K562 (cell line): ENCODE measurements around the gene MACROH2A2. TPM values are rescaled to one million over a fixed set of nuclear protein-coding genes. Genes with fewer than 3 reads are reported as not detected.

Experiments
- ATAC-seq: fragments of 200-7000 bp; cut with Tn5 transposase; 3 replicates; pipeline ENCODE4 v1.9.1; 2020; ENCODE audit warnings: moderate library complexity
- BruUV-seq: library from RNA; stranded (reverse); fragments of 400-500 nt; replicated peaks from 2 replicates; lab custom pipeline; 2021; lab: Mats Ljungman, UMichigan
- CTCF ChIA-PET: fragments of 300-600 bp; formaldehyde crosslinking; extraction: SDS; loops from one replicate; lab custom pipeline; 2021; ENCODE audit warnings: low intra/inter-chr PET ratio; lab: Yijun Ruan, JAX
- POLR2A ChIA-PET: fragments of 300-600, 350-650 bp; sonication (Branson Sonifier 250); formaldehyde crosslinking; extraction: SDS; loops from one replicate; lab custom pipeline; 2021; ENCODE audit warnings: antibody characterized with exemption, inconsistent platforms; lab: Yijun Ruan, JAX
- DNase-seq, 4 experiments: peaks; one replicate each; pipeline versions ENCODE4 v3.0.0 to v3.0.0-alpha.2; 2011 to 2018; ENCODE audit warnings: low spot score in 3 of 4, mixed read lengths in 3 of 4; ENCODE audit errors: extremely low read depth in 1 of 4
- FAIRE-seq: peaks from 2 replicates; lab custom pipeline; 2011; peaks lifted over from hg19 to GRCh38; lab: Jason Lieb, UNC
- H2AFZ ChIP-seq: 2 replicates; pipeline ENCODE4 v1.6.0; 2011; ENCODE audit warnings: low read depth, low read length, control low read depth, inconsistent platforms
- H3K27ac ChIP-seq: fragments of 200-600 bp; 3 replicates; pipeline ENCODE4 v1.8.0; 2011; ENCODE audit warnings: low read depth, mild to moderate bottlenecking, control low read depth, inconsistent platforms, low read length, moderate library complexity, mixed read lengths; ENCODE audit errors: extremely low read depth
- H3K27me3 ChIP-seq, 2 experiments: fragments of 300-600 bp in 1 of 2; 2 replicates in 1 of 2; 3 replicates in 1 of 2; pipeline versions ENCODE4 v1.6.0 to v1.8.0; 2011; ENCODE audit warnings: inconsistent platforms in 2 of 2, low read length in 2 of 2, mild to moderate bottlenecking in 1 of 2, mixed read lengths in 1 of 2, moderate library complexity in 1 of 2; ENCODE audit not compliant: control insufficient read depth in 2 of 2, insufficient read depth in 2 of 2
- H3K36me3 ChIP-seq: fragments of 300-600 bp; 3 replicates; pipeline ENCODE4 v1.8.0; 2011; ENCODE audit warnings: mild to moderate bottlenecking, low read length, inconsistent platforms; ENCODE audit not compliant: control insufficient read depth, insufficient read depth
- H3K4me1 ChIP-seq, 2 experiments: fragments of 200-600 bp in 1 of 2; replicated peaks in 1 of 2; 2 replicates in 1 of 2; 3 replicates in 1 of 2; pipeline versions ENCODE4 v1.5.1 to v1.8.0; 2011; ENCODE audit warnings: inconsistent platforms in 2 of 2, low read length in 2 of 2, mild to moderate bottlenecking in 1 of 2, mixed read lengths in 1 of 2, moderate library complexity in 1 of 2; ENCODE audit not compliant: control insufficient read depth in 2 of 2, insufficient read depth in 2 of 2
- H3K4me2 ChIP-seq: 2 replicates; pipeline ENCODE4 v1.6.1; 2011; ENCODE audit warnings: low read length, control low read depth, inconsistent platforms, mixed read lengths; ENCODE audit not compliant: insufficient read depth
- H3K4me3 ChIP-seq: fragments of 200-600 bp; sonication (generic), shearing (Covaris generic); 2 replicates; pipeline ENCODE4 v1.5.1; 2016; ENCODE audit warnings: control low read depth, inconsistent platforms
- H3K79me2 ChIP-seq: fragments of 200-600 bp; 3 replicates; pipeline ENCODE4 v1.8.0; 2011; ENCODE audit warnings: low read length, inconsistent platforms; ENCODE audit not compliant: control insufficient read depth, insufficient read depth
- H3K9ac ChIP-seq, 2 experiments: 2 replicates each; pipeline versions ENCODE4 v1.6.0 to v1.6.1; 2011; ENCODE audit warnings: low read depth in 2 of 2, low read length in 2 of 2, control low read depth in 1 of 2, inconsistent platforms in 1 of 2, mild to moderate bottlenecking in 1 of 2, mixed read lengths in 1 of 2; ENCODE audit not compliant: insufficient read depth in 1 of 2
- H3K9me1 ChIP-seq: one replicate; pipeline ENCODE4 v1.6.0; 2011; ENCODE audit warnings: inconsistent platforms, mild to moderate bottlenecking, low read length, moderate library complexity; ENCODE audit not compliant: control insufficient read depth, insufficient read depth
- H3K9me3 ChIP-seq: replicated peaks from 2 replicates; pipeline ENCODE4 v1.5.1; 2011; ENCODE audit warnings: low read depth, low read length, inconsistent platforms; ENCODE audit not compliant: control insufficient read depth, insufficient read depth
- H4K20me1 ChIP-seq: replicated peaks from 2 replicates; pipeline ENCODE4 v1.6.1; 2011; ENCODE audit warnings: low read length, inconsistent platforms, mixed read lengths; ENCODE audit not compliant: control insufficient read depth, insufficient read depth
- CEBPB ChIP-seq: fragments of 450-650 bp; IDR thresholded peaks from 2 replicates; pipeline ENCODE4 v1.6.1; 2016; ENCODE audit warnings: missing genetic modification characterization, missing compliant biosample characterization
- CEBPG ChIP-seq, 3 experiments: fragments of 200-800 bp in 1 of 3; sonication (Bioruptor generic) in 1 of 3; sonication (generic) in 1 of 3; formaldehyde crosslinking in 1 of 3; IDR thresholded peaks in 2 of 3; conservative IDR thresholded peaks in 1 of 3; 2 replicates each; pipeline versions ENCODE4 v1.6.1 to v1.8.0; 2016 to 2022; ENCODE audit warnings: missing compliant biosample characterization in 2 of 3, missing genetic modification characterization in 2 of 3, mild to moderate bottlenecking in 1 of 3, missing genetic modification reagents in 1 of 3
- CHD2 ChIP-seq: IDR thresholded peaks from 2 replicates; pipeline ENCODE4 v1.6.1; 2011; ENCODE audit warnings: low read depth, low read length
- HINFP ChIP-seq: fragments of 450-650 bp; conservative IDR thresholded peaks from 2 replicates; pipeline ENCODE4 v1.6.1; 2016; ENCODE audit warnings: missing genetic modification characterization, low read depth, mild to moderate bottlenecking, control low read depth, missing compliant biosample characterization
- MAZ ChIP-seq, 2 experiments: fragments of 450-650 bp in 1 of 2; sonication (generic) in 1 of 2; formaldehyde crosslinking; IDR thresholded peaks in 1 of 2; conservative IDR thresholded peaks in 1 of 2; 2 replicates each; pipeline versions ENCODE4 v1.4.0 to v1.5.0; 2020; ENCODE audit warnings: mild to moderate bottlenecking in 1 of 2, missing genetic modification reagents in 1 of 2
- NR4A1 ChIP-seq, 2 experiments: fragments of 250-450 bp in 1 of 2; fragments of 450-650 bp in 1 of 2; sonication (Bioruptor Pico) in 1 of 2; IDR thresholded peaks; 2 replicates each; pipeline versions ENCODE4 v1.4.0 to v1.6.1; 2016 to 2020; ENCODE audit warnings: mild to moderate bottlenecking in 2 of 2, missing compliant biosample characterization in 1 of 2, missing genetic modification characterization in 1 of 2, moderate library complexity in 1 of 2
- PHF8 ChIP-seq: fragments of 200-600 bp; sonication (generic); IDR thresholded peaks from 2 replicates; pipeline ENCODE4 v1.6.1; 2012; ENCODE audit warnings: mixed run types, mild to moderate bottlenecking, inconsistent platforms, low read length, moderate library complexity, borderline replicate concordance
- RNF2 ChIP-seq: sonication (generic); IDR thresholded peaks from 2 replicates; pipeline ENCODE4 v1.6.1; 2016
- SMAD1 ChIP-seq: fragments of 150-350 bp; IDR thresholded peaks from 2 replicates; pipeline ENCODE4 v1.6.1; 2014; ENCODE audit warnings: low read length, low read depth; ENCODE audit not compliant: partially characterized antibody
- USF1 ChIP-seq: sonication (generic); formaldehyde crosslinking; IDR thresholded peaks from 2 replicates; pipeline ENCODE4 v1.9.0; 2022; ENCODE audit warnings: mild to moderate bottlenecking, missing genetic modification reagents
- ZKSCAN3 ChIP-seq: fragments of 250-450 bp; sonication (Bioruptor Pico); IDR thresholded peaks from 2 replicates; pipeline ENCODE4 v1.4.0; 2020
- ZNF146 ChIP-seq: IDR thresholded peaks from one replicate; pipeline ENCODE4 v1.6.1; 2018; ENCODE audit warnings: missing compliant biosample characterization; ENCODE audit not compliant: unreplicated experiment
- ZNF639 ChIP-seq, 2 experiments: fragments of 200-800 bp in 1 of 2; sonication (Bioruptor generic) in 1 of 2; sonication (generic) in 1 of 2; formaldehyde crosslinking in 1 of 2; IDR thresholded peaks in 1 of 2; conservative IDR thresholded peaks in 1 of 2; 2 replicates each; pipeline versions ENCODE4 v1.5.0 to v1.6.1; 2016 to 2020; ENCODE audit warnings: missing compliant biosample characterization in 1 of 2, missing genetic modification characterization in 1 of 2, missing genetic modification reagents in 1 of 2
- WGBS: fragments of 100-300 bp; shearing (Covaris generic); methylation state at CpG from one replicate; pipeline ENCODE4 v1.1.6; 2016; ENCODE audit warnings: low coverage, mixed read lengths; ENCODE audit not compliant: insufficient coverage; ENCODE audit errors: missing lambda C conversion rate; 5-methylcytosine and 5-hydroxymethylcytosine counted together
- in situ Hi-C: fragments of 300-500 bp; cut with MboI; formaldehyde crosslinking; loops from 4 replicates; pipeline ENCODE4 v1.15.0; 2018; ENCODE audit warnings: inconsistent platforms, mixed read lengths
- intact Hi-C: fragments of 100-400 bp; cut with micrococcal nuclease; formaldehyde crosslinking; loops from 2 replicates; pipeline ENCODE4 v1.14.2; 2022
- polyA plus RNA-seq, 8 experiments: library from polyadenylated mRNA; depleted of rRNA in 4 of 8; stranded (reverse) in 5 of 8; unstranded in 3 of 8; fragments of >200 nt; fragmentation: Nextera tagmentation in 2 of 8; fragmentation: Illumina TruSeq in 1 of 8; extraction: Ambion mirVana in 2 of 8; extraction: Trizol in 1 of 8; gene quantifications; 2 replicates each; pipeline versions ENCODE4 v1.2.1 to v1.2.3, GENCODE V29; 2011 to 2014; ENCODE audit warnings: inconsistent platforms in 1 of 8, missing spikeins in 1 of 8
- total RNA-seq, 7 experiments: library from RNA; depleted of rRNA in 6 of 7; stranded (reverse); fragments of >200 nt in 6 of 7; fragmentation: Illumina TruSeq in 2 of 7; extraction: Trizol in 2 of 7; gene quantifications; 2 replicates each; pipeline versions ENCODE4 v1.2.1 to v1.2.3, GENCODE V29; 2011 to 2021; ENCODE audit warnings: low replicate concordance in 1 of 7

The MACROH2A2 gene
- total and polyA plus RNA-seq, 9 of the 15 experiments (the other 6 are each of a cell fraction or from before 2014, with no cell fraction given), result 0.07 TPM; not detected in 8

GRCh38 chr10:70096016-70096704 lies 43.5 kb downstream of the MACROH2A2 start:
- 0 out of 2 replicates have a peak, but pooled peaks cover 4% of the 10 kb centered on the region for H4K20me1 ChIP-seq
- ChIA-PET POLR2A (interaction anchor here (0.5 to 2.2 kb wide), 5 partner anchors 9 to 825 kb away, joined by 3 to 6 read pairs (median 3); no protein-coding TSS in a partner anchor), CTCF (no interaction called here)
- BruUV-seq, result no TSS peak
- H3K9ac ChIP-seq, result no peak overlapping the region
- H3K4me1 ChIP-seq, result peaks cover 0 to 5% of the 10 kb centered on the region in 2 experiments; a peak in 3 of 5 replicates
- DNase-seq, result no peak
- no peaks in the 10 kb centered on the region for H3K9me1 ChIP-seq
- H3K27ac ChIP-seq, result no peak overlapping the region
- WGBS, result 9% methylated on average over 6 of the region's 6 CpGs
- H3K9me3 ChIP-seq, result no peaks in the 10 kb centered on the region
- no peaks in the 10 kb centered on the region for H3K36me3 ChIP-seq
- no peak overlapping the region for H2AFZ ChIP-seq
- intact Hi-C loops (no loop called here), in situ Hi-C loops (no loop called here)
- no peak for ATAC-seq
- no peak overlapping the region for H3K4me3 ChIP-seq
- no peaks in the 10 kb centered on the region for H3K79me2 ChIP-seq
- FAIRE-seq, result no peak
- no peak overlapping the region for H3K4me2 ChIP-seq
- H3K27me3 ChIP-seq, result peaks cover 40 to 57% of the 10 kb centered on the region in 2 experiments
- TF ChIP-seq CEBPB (tag) (peak; percentile 81), PHF8 (no peak), ZKSCAN3 (CRISPR knock-in tag) (no peak), USF1 (CRISPR knock-in tag) (no peak), MAZ (CRISPR knock-in tag; conservative IDR thresholded peaks at IDR 0.05 in 1 of 2, IDR thresholded peaks at IDR 0.05 in 1 of 2) (no peak), CEBPG (CRISPR knock-in tag; IDR thresholded peaks at IDR 0.05) (no peak), CEBPG (tag; conservative IDR thresholded peaks at IDR 0.05 in 1 of 2, IDR thresholded peaks at IDR 0.05 in 1 of 2) (peak; percentile 27 to 55; a peak in 2 of 4 replicates), CHD2 (no peak), ZNF639 (CRISPR knock-in tag; conservative IDR thresholded peaks at IDR 0.05 in 1 of 2, IDR thresholded peaks at IDR 0.05 in 1 of 2) (no peak), RNF2 (no peak), ZNF146 (CRISPR knock-in tag) (no peak), HINFP (tag) (0 out of 2 replicates have a peak, but pooled peaks have one; percentile 21), NR4A1 (CRISPR knock-in tag; IDR thresholded peaks at IDR 0.05) (no peak), NR4A1 (tag; IDR thresholded peaks at IDR 0.05) (no peak), SMAD1 (no peak)
